GM12874 (cell line): Measurements from ENCODE around the gene CREBBP.

Source experiments
- TF ChIP-seq, protein P1 (sequence below): IDR thresholded peaks from 2 replicates; pipeline ENCODE4 v1.5.1; 2011; ENCODE audit warnings: low read depth, mild to moderate bottlenecking, control low read depth, low read length, moderate library complexity; ENCODE audit not compliant: insufficient read depth

Gene CREBBP

DNA sequence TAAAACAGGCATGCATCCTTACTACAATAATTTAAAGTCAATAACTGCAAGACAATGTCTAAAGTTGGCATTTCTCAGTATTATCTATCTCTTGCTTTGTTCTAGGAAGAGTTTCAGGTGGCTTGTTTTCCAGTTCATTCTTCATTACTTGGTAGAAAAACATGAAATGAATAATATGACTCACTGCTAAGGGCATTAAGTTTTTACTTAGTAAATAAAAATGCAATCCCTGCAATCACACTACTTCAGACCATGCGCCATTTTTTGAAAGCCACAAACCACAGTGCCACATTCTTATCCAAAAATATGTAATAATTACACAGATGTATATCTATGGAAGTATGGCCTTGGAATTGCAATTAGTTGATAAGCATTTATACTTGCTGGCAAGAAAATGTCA, 55.4 kb downstream of the CREBBP start:
- TF ChIP-seq, protein P1, sequence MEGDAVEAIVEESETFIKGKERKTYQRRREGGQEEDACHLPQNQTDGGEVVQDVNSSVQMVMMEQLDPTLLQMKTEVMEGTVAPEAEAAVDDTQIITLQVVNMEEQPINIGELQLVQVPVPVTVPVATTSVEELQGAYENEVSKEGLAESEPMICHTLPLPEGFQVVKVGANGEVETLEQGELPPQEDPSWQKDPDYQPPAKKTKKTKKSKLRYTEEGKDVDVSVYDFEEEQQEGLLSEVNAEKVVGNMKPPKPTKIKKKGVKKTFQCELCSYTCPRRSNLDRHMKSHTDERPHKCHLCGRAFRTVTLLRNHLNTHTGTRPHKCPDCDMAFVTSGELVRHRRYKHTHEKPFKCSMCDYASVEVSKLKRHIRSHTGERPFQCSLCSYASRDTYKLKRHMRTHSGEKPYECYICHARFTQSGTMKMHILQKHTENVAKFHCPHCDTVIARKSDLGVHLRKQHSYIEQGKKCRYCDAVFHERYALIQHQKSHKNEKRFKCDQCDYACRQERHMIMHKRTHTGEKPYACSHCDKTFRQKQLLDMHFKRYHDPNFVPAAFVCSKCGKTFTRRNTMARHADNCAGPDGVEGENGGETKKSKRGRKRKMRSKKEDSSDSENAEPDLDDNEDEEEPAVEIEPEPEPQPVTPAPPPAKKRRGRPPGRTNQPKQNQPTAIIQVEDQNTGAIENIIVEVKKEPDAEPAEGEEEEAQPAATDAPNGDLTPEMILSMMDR = no peak

DNA sequence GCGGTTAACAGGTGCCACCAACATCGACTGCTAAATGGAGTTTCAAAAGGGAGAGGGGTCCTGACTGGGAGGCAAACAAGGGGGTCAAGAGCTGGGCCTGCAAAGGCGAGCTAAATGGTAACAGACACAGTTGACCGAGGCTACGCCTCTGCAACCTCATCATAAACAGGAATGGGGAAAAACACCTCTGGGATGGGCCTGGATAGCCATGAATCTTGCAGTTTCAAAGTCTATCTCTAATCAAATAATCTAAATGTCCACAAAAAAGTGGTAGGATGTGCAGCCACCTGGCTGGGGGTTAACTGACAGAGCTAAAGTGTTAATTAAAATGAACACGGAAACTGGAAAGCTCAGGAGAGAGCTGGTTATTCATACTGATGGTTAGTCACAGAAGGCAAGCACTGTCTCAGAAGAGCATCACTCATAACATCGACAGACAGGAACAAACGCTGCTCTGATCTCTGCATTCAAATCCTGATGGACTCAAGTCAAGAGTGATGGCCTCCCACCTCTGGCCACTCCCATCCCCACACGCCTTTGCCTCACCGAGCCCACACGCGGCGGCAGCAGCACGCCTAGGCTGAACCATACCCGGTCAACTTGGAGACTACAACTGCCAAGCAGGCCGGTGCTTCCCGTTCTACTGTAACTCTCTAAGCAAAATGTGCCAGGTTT, 56.3 kb downstream of the CREBBP start:
- TF ChIP-seq, protein P1 = no peak

DNA sequence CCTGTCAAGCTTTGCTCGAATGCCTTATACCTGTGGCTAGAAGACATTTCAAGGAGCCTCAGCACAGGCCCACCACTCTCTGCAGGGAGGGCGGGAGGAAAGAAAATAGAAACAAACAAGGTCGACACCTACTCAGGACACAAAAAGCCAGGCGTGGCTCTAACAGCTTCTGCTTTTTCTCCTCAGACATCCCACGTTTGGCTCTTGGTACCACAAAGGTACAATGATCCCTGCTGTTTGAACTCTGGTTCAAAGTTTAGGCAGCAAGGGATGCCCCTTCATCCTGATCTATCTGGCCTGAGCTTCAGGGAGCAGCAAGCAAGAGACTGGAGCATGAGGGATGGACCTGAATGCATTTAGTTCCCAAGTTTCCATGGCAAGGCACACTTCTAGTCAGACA, 57.1 kb downstream of the CREBBP start:
- TF ChIP-seq, protein P1 = no peak

DNA sequence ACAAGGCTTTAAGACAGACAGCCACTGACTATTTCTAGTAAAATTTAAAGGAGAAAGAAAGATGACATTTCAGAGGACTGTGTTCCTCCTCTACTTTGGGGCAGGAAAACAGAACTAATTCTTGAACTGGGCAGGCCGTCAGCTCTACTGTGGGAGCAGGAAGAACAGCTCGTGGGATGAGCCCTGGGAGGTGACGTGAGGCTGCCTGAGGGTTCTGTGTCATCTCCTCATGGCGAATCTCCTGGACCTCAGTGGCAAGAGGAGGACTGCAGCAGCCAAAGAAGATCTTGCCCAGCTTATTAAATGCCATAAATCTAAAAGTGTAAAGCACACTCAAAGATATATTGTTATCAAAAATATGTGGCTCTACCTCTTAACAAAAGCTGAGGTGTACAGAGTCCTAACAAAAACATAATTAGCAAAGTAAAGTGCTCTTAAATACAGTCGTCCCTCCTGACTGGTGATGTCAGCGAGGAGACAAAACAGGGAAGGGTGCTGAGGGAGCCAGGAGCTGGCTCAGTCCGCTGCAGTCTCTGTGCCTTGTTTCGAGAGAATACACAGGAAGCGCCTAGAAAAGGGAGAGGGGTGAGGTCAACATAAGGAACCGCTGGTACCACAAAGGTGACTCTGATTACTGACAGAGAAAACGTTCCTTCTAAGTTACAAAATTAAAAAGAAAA, 58.0 kb downstream of the CREBBP start:
- TF ChIP-seq, protein P1 = no peak

DNA sequence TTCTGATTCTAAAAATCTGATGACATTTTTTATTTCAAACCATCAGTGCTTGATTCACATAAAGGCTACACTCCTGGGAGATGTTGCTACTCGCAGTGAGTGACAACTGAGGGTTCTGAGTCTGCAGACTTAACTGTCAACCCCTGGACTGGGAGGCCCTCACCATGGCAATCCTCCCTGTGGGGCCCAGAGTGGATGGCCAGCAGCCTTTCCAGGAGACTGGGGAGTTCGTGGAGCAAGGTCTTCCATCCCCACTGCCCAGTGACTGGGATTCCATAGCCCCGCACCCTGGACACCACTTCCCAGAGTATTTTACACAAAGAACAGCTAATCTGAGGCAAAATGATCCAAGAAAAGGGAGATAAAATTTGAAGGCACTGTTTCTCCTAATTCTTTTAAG, 59.3 kb downstream of the CREBBP start:
- TF ChIP-seq, protein P1 = no peak

DNA sequence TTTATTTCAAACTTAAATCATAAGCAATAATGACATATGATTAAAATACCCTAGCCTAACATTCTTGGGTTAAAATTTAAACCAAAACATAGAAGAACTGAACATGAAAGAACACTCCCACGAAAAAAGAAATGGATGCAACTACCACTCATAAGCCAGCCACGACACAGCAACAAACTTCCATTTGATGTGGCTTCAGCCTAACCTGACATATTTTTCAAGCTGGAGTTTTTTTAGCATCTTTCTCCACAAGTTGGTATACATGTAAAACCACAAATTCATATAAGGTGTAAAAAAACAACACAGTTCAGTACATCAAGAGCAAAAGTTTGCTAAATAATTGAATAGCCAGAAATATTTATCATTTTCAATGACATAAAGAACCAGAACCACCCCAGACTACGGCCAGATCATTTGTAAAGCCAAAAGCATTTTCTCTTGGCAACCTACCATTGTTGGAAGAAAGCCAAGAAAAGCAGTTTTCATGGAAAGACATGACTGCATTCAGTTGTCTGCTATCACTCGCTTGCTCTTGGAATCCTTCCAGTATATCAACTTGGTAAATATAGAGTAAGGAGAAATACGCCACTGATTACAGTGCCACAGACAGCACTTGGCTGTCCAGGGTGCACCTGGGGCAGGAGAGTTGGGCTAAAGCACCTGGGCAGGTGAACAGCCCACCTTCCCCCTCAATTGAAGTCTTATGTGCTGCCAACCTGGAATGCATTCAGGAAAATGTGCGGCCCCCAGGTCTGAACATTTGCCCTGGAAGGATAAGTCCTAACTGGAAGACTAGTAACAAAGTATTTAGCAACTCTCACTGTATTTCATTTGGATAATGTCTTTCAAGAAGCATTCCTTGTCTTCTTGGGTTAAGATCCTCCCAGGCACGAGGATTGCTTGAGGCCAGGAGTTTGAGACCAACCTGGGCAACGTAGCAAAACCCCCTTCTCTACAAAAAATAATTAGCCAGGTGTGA, 60.5 kb downstream of the CREBBP start:
- TF ChIP-seq, protein P1 = no peak

DNA sequence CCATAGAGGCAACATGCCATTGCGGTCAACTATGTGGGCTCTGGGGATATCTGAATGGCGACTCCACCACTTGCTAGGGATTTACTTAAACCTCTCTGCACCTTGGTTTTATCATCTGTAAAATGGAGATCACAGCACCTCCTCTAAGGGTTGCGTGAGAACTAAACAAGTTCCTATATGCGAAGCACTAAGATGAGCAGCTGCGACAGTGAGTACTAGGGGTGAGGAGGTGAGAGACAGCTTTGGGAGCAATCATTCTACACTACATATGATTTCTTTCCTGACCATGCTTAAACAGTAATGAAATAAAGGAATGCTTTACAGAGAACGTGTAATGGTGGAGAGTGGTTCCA, 61.4 kb downstream of the CREBBP start:
- TF ChIP-seq, protein P1 = no peak
